T-helper 9 cell (primary cell): ENCODE data around the gene NAA40.

Source experiments
- DNase-seq: peaks from one replicate; pipeline ENCODE4 v3.0.0-alpha.2; 2020

NAA40 gene

GRCh38 chr11:63993100-63993499 lies 54.3 kb downstream of the NAA40 start:
- no peak for DNase-seq

GRCh38 chr11:63993993-63994392 lies 55.2 kb downstream of the NAA40 start:
- no peak for DNase-seq

- DNase-seq, result no peak
Observed at GRCh38 chr11:63996512-63996911, 57.7 kb downstream of the NAA40 start.

- no peak for DNase-seq
Observed at GRCh38 chr11:63997104-63997700, 58.4 kb downstream of the NAA40 start.

GRCh38 chr11:63997801-63998337 lies 59.1 kb downstream of the NAA40 start:
- no peak for DNase-seq

GRCh38 chr11:63998558-63999348 lies 60.0 kb downstream of the NAA40 start:
- no peak for DNase-seq

- peak; percentile 55 for DNase-seq
Observed at GRCh38 chr11:63999349-64000025, 60.7 kb downstream of the NAA40 start.

GRCh38 chr11:64000026-64000739 lies 61.4 kb downstream of the NAA40 start:
- peak; percentile 70 for DNase-seq

- no peak for DNase-seq
Observed at GRCh38 chr11:64000740-64001483, 62.1 kb downstream of the NAA40 start.

- no peak for DNase-seq
Observed at GRCh38 chr11:64001484-64002420, 63.0 kb downstream of the NAA40 start.

- no peak for DNase-seq
Observed at GRCh38 chr11:64003807-64004589, 65.2 kb downstream of the NAA40 start.

- DNase-seq, result no peak
Observed at GRCh38 chr11:64004590-64004984, 65.8 kb downstream of the NAA40 start.

- DNase-seq, result no peak
Observed at GRCh38 chr11:64005691-64006090, 66.9 kb downstream of the NAA40 start.

- no peak for DNase-seq
Observed at GRCh38 chr11:64006398-64006797, 67.6 kb downstream of the NAA40 start.
